Globus pallidus (tissue), 1 donor: Measurements from ENCODE around the gene TDP1.

Experiments
- DNase-seq: peaks from one replicate; pipeline ENCODE4 v3.0.0-alpha.2; 2015; ENCODE audit warnings: low spot score

TDP1 gene

DNA sequence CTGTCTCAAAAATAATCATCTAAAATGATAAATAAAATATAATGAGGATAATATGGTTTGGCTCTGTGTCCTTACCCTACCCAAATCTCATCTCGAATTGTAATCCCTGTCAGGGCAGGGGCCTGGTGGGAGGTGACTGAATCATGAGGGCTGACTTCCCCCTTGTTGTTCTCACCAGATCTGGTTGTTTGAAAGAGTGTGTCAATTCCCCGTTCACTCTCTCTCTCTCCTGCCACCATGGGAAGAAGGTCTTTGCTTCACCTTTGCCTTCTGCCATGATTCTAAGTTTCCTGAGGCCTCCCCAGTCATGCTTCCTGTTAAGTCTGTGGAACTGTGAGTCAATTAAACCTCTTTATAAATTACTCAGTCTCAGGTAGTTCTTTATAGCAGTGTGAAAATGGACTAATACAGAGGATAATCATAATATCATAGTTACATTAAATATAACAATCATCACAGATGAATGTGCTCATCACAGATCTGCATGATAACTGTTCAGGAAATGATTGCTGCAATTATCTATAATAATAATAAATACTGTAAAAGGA, 13.8 kb upstream of the TDP1 start:
- DNase-seq = no peak

DNA sequence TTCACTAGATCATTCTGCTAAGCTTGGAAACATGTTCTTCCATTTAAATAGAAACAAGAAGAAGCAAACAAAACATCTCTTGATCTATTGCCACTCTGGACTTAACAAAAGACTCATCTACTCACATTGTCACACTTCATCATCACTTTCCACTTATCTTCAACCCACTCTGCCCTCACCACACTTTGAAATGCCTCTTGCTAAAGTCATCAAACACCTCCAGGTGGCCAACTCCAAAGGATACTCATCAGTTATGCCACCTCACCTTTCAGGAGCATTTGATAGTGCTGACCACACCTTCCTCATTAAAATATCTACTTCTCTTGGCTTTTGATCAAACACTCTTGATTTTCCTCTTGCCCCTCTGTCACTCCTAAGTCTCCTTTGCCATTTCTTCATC, 8.4 kb upstream of the TDP1 start:
- DNase-seq = no peak

DNA sequence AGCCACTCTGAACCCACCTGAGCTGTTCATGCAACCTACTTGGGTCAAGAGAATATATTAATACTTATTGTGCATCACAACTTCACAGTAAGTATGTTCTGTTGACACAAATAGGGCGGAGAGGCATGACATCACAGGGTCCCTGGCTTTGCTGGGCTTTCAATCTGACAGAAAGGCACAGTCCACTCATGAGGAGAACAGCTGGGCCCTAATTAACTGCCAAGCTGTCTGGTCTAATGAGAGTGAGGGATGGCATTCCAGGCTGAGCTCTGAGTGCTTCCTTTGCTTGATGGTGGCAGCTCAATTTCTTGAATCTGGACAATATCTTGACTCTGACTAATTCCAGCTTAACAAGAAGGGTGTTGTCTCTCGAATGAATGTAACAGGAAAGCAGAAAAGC, 3.2 kb upstream of the TDP1 start:
- no peak for DNase-seq

DNA sequence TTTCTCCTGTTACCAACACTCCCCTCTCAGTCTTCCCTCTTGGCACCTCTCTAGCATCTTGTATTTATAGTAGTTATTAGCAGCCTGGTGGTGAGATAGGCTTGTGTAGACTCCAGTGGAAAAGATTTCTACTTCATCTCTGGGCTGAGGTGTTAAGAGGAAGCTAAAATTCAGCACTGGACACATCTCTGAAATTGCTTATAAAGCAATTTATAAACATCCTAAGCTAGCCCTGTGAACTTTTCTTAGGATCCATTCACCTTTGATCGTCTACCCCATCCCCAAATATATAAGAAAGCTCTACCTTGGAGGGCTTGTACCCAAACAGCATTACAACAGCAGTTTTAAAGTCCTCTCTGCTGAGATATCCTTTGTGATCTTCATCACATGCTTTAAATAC, 2.1 kb upstream of the TDP1 start:
- no peak for DNase-seq

DNA sequence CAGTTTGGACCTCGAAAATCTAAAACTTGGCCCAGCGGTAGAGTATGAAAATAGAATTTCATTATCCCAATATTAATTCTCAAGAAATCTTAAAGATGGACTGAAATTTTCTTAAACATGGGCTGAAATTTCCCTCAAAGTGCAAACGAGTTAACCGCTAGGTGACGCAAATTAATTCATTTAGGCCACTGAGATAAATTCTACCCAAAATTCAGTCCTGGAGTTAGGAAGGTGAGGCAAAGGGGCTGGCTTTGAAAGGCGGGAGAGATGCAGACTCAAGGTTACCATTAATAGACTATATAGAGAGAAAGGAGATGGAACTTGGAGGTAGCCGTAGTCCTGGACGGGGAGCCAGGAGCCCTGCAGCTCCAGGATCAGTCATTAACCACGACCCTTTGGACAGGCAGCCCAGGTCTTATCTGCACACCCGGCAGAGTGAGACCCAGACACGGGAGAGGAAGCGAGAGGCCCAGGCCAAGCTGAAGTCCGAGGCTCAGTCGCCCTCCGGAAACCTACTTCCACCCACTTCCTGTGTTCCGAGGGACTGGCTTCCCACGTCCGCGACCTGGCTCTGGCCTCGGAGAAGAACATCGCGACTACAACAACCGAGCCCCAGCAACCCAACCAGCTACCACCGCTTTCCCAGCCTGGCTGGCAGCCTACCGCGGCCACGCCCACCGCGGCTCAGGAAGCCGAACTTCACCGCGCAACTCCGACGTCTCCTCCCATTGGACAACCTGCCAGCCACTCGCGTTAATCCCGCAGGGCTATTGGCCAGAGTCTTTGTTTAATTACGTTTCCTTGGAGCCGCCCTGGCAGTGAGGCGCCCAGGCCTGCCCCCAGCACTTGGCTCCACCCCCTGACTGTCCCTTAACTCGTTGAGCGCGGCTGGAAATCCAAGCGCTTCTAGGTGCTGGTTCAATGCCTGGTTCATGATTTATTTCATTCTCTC, 1.4 kb upstream of the TDP1 start, which contains the start of gene EFCAB11:
Gene EFCAB11 (minus strand): TSS at position 661 of the 952 bp plus-strand sequence. CDS start 70 bp downstream, at position 591.
- peak; percentile 99 for DNase-seq

DNA sequence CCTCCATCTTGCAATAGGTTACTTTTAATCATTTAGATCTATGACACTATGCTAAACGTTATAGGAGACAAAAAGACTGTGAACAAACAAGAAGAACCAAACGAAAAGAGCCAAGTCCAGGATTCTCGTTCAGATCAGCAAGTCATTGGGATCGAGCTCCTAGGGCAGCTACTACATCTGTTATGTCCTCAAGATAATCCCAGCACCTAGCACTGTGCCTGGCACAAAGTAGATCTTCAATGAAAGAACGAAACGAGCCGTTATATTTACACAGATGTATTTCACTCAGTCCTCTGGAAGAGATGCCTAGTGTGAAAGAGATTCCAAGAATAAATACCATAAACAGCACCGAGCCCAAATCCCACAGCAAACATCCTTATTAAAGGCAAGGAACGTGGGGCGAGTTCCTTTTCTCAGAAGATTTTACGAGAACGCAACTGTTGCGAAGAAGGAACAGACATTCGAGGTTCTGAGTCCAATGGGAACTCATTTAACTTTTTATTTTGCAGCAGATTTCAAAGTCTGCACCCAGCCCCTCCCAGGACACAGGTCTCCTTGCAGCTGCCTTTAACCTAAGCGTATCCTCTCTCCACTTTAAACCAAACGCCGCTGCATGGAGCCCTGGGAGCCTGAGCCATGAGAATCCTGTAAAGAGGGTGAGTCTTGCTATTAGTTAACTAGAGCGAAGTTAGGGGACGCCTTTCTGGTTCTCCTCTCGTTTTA, 544 bp upstream of the TDP1 start:
- DNase-seq = no peak

DNA sequence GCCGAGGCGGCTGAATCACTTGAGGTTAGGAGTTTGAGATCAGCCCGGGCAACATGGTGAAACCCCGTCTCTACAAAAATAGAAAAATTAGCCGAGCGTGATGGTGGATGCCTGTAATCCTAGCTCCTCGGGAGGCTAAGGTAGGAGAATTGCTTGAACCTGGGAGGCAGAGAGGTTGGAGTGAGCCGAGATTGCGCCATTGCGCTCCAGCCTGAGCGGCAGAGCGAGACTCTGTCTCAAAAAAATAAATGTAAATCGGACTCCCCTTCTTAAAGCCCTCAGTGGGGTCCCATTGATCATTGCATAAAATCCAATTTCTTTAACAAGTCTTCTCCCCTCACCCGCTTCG, 908 bp downstream of the TDP1 start:
- no peak for DNase-seq

DNA sequence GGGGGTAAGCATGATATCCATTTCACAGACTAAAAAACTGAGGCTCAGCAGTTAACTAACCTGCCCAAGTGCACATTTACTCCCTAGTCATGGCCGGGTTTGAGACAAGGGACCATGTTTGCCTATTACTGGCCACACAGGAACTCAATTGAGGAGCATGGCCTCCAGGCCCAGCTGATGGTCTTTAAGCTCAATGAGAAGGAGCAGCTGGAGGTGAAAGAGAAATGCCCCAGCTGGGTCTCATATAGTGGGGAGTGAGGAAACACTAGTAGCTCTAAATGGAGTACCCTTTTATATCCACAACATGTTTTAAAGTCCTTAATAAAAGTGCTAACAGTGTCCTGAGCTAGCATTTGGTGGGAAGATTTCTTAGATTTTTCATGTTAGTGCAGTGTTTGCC, 1.6 kb downstream of the TDP1 start:
- DNase-seq = no peak

DNA sequence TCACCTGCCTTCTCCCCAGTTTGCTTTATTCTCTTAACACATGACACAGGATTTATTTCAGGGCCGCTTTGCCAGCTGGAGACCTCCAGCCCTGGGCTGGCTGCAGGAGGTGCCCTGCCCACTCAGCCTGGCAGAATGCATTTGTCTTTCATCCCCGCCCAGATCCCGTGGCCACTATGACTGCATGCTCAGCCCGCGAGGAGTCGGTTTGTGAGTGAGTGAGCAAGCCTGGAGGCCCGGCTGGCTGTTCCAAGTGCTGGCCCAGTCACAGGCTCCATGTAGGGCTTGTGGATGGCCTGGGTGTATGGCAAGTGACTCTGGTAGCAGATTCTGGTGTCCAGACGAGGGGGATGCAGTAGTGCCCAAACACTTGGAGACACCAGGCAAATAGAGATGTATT, 2.1 kb downstream of the TDP1 start:
- DNase-seq = peak; percentile 64

DNA sequence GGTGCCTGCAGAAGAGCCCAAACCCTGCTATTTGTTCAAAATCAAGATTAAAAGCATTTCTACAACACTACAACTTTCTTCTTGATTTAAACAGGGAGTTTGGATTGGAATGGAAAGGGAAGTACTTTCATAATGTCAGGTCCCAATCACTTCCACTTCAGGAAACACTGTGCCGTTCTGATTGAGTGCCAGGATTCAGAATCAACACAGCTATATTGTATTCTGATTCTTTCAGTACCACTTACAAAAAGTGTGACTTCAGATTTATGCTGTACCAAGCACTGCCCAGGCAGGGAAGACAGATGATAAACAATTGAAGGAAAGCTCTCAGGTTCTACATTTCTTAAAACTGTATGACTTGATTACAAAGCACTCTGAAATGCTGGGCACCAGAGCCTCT, 3.2 kb downstream of the TDP1 start:
- DNase-seq = peak; percentile 53

DNA sequence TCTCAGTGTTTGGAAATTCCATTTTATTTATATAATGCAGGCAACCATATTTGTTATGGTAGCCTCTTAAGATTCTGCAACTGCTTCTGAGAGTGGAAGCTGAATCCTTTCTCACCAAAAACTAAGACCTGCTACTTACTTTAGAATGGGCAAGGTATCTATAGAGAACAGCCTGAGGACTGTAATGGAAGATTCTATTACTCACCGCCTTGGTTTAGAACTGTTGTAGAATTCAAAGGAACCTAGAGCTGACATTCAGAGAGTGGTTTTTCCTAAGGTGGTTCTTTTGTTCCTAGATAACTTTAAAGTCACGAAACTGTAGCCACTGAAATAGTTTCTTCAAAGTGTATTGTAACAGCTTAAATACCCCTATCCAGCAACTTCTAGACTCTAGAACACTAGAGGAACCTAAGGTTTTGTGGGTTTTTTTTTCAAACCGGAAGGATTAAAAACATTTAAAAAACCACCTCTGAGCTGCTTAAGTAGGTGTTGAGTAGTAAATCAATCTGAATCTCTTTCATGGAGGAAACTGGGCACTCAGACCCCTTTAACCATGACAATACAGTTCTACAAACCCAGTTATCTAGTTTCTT, 4.2 kb downstream of the TDP1 start:
- DNase-seq = no peak

DNA sequence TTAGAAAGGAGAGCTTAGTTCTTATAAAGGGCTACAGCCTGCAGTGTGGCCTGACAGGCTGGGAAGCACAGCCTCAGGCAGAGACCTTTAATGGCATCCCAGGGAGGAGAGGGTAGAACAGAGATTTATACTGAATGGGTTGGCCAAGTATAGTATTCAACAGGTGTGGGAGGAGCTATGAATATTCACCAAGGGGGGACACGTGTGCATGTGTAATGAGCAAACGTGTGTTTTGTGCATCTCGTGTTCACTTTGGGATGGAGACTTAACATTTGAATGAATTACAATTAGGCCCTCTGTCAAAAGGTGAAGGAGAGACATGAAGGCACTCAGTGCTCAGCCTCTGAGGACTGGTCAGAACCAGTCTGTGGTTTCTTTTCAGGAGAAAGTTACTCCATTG, 5.2 kb downstream of the TDP1 start:
- DNase-seq = no peak

DNA sequence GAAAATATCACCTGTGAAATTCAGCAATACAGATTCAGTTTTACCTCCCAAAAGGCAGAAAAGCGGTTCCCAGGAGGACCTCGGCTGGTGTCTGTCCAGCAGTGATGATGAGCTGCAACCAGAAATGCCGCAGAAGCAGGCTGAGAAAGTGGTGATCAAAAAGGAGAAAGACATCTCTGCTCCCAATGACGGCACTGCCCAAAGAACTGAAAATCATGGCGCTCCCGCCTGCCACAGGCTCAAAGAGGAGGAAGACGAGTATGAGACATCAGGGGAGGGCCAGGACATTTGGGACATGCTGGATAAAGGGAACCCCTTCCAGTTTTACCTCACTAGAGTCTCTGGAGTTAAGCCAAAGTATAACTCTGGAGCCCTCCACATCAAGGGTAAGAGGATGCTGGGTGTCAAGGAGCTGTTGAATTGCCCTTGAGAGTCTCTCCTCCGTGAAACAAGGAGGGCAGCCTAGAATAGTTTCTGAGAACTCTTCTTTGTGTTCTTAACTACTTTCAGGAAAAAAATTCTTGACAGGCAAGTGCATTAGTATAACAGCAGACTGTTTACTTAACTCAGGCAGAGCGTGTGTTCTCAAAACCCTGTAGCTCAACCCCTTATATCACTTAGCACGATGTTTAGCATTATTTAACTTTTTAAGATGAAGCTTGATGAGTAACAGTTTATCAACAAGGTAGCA, 7.7 kb downstream of the TDP1 start:
- no peak for DNase-seq

DNA sequence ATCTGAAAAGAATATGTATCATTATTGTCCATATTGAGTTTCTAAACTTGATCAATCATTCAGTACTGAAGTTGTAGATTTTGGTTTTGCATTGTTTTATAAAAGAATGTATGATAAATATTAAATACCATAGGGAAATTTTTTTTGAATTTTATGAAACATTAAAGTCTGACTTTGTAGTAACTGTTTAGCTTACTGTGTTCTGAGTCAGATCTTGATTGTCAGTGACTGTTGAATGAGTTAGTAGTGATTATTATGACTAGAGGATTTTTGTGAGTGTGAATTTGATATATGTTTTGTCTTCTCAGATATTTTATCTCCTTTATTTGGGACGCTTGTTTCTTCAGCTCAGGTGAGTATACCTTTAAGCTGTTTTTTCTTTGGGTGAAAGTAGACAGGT, 10.1 kb downstream of the TDP1 start:
- no peak for DNase-seq

DNA sequence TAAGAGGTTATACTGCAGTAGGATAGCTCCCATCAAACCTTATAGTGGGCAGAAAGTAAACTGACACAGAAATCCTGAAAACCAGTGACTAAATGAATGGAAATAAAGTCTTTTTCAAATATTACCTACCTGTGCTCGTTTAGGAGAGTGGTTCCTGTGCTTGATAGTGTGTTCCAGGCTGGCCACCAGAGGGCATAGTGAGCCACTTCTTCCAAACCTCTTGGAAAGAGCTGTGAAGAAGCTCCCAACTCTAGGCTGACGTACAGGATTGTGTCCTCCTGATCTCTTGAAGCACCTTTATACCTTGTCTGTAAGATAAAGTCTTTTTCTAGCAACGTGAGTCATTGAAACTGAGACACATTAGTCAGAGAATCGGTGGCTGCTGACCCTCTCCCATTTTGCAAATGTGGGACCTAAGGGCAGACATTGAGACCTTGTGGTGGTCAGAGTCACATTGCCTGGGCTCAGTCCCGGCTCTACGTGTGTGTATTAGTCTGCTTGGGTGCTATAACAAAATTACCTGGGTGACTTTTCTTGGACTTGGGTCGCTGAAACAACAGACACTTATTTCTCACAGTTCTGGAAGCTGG, 17.6 kb downstream of the TDP1 start:
- DNase-seq = peak; percentile 83

DNA sequence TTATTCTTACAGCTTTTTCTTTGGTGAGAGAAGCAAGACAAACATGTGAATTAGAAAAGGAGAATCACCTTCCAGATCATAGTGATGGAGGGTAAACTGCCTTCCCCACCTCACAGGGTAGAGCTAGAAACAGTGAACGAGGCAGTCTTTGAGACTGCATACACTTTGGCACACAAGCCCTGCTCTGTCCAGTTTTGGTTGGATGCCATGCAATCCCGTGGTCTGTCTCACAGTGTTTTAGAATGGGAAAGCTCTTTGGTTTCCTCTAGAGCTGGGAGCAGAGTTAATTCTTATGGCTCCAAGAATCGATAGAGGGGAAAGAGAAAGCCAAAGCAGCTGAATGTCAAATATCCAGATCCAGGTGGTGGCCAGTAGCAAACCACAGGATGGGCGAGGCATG, 21.9 kb downstream of the TDP1 start:
- peak; percentile 85 for DNase-seq

DNA sequence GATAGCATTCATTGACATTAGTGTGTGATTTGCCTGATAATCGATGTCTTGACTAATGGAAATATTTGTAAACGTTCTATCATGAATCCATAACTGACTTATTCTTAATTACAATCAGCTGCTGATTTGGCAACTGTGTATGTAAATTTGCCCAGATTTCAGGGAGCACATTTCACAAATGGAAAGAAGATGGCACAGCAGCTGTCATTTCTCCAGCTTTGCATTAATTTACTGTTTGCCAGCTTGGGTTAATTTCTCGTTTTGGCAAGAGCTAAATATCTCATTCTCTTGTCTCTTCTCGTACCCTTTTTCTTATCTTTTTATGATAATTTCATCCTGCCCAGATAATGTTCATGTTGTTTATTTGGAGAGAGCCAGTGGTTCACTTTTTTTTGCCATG, 22.9 kb downstream of the TDP1 start:
- no peak for DNase-seq

DNA sequence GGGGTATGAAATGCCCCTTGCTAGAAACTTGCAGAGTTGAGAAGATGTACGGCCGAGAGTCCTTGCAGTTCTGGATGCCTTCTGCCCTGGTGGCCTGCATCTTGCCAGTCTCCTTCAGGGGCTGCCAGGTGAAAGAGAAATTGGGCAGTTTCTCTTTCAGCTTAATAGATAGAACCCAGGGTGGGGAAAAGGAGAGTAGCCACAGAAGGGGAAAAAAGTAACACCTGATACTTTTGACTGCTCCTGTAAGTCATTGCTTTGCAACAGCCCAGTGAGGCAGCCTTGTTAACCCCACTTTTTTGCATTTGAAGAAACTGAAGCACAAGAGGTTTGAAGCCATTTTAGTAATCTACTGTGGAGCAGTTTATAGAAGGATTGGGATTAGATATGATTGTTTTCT, 27.6 kb downstream of the TDP1 start:
- no peak for DNase-seq

DNA sequence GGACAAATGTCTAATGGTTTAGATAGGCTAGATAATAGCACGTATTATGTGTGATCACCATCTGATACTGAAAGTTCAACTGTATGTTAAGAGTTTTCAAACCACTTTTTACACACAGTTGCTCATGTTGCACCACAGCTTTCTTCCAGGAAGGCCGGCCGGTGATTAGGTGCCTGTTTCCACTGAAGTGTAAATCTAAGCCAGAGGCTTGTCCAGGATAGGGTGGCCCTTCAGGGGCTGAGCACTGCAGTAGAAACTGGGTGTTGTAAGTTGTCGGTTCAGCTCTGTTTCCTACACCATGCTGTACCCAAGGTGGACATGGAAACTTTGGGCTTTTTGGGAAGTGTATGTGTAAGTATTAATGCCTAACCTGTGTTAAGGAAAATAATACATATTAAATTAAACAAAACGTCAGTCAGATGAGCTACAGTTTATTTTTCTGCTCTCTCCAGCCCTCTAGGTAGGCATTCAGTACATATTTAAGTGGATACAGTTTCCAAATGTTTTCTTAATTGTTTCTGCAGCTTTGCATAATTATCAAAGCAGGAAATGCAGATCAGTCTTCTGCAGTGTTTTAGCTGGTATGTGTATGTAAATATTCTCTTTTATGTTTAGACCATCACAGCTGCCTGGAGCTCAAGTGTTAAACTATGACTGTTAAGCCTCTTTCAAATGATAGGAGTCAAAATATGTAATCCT, 30.9 kb downstream of the TDP1 start:
- no peak for DNase-seq

DNA sequence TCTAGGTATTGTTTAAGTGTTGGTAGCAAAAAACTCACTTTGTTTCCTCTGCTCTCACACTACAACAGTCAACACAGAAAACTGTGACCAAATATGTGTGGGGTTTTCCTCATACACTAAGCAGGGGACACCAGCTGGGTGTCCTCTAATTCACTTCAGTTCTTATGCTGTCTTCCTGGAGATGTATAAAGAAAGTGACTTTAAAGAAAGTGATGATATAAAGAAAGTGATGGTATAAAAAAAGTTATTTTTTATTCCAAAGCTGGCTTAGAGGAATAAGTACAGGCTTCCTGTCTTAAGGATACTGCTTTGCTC, 31.4 kb downstream of the TDP1 start:
- no peak for DNase-seq

DNA sequence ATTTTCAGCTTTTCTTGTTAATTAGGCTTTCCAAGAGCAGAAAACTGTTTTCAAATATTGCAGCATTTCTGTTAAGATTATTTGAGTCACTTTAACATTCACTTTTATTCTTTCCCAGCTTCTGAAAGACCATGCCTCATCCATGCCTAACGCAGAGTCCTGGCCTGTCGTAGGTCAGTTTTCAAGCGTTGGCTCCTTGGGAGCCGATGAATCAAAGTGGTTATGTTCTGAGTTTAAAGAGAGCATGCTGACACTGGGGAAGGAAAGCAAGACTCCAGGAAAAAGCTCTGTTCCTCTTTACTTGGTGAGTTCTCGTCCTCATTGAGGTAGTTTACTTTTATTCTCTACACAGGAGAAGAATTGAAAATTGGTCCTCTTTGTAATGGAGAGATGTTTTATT, 33.1 kb downstream of the TDP1 start:
- DNase-seq = no peak
